Adrenal gland (tissue), 12 donors: ENCODE data around the gene SRI. TPM values are rescaled to one million over a fixed set of nuclear protein-coding genes. Genes with fewer than 3 reads are reported as not detected.
"Not testable (repeated sequence)": the region's sequence is repeated elsewhere in the genome, so short reads cannot be mapped to it uniquely, and the experiment has no call there.

ENCODE experiments used
- DNase-seq, 7 donors: peaks; one replicate each; pipeline ENCODE4 v3.0.0-alpha.2; 2019 to 2020
- H3K27ac ChIP-seq, 5 donors: fragments of 200-600 bp; sonication (generic) in 4 of 5; 1 replicate in 3 of 5; 2 replicates in 2 of 5; pipeline versions ENCODE4 v1.5.1 to v1.8.0; 2016 to 2020; ENCODE audit warnings: mild to moderate bottlenecking in 1 of 5
- H3K27me3 ChIP-seq: fragments of 200-600 bp; 2 replicates; pipeline ENCODE4 v1.8.0; 2021
- H3K36me3 ChIP-seq, 2 donors: fragments of 200-600 bp; replicated peaks in 1 of 2; 1 replicate in 1 of 2; 2 replicates in 1 of 2; pipeline versions ENCODE4 v1.5.1 to v1.8.0; 2018 to 2022
- H3K4me1 ChIP-seq, 2 donors: fragments of 200-600 bp; replicated peaks in 1 of 2; 1 replicate in 1 of 2; 2 replicates in 1 of 2; pipeline versions ENCODE4 v1.5.1 to v1.8.0; 2018 to 2021
- H3K4me3 ChIP-seq, 4 donors: fragments of 200-600 bp; sonication (generic) in 3 of 4; one replicate each; pipeline ENCODE4 v1.5.1; 2016 to 2018
- H3K9me3 ChIP-seq, 3 donors: fragments of 200-600 bp; sonication (generic) in 1 of 3; replicated peaks in 1 of 3; 1 replicate in 2 of 3; 2 replicates in 1 of 3; pipeline versions ENCODE4 v1.5.1 to v1.8.0; 2016 to 2021
- CTCF ChIP-seq, 6 experiments: fragments of 450-650 bp in 4 of 6; fragments of 200-600 bp in 2 of 6; sonication (generic) in 1 of 6; IDR thresholded peaks; 1 replicate in 5 of 6; 2 replicates in 1 of 6; pipeline versions ENCODE4 v1.5.1 to v1.8.0; 2016 to 2021; ENCODE audit warnings: antibody characterized with exemption in 6 of 6, mild to moderate bottlenecking in 2 of 6, moderate library complexity in 1 of 6
- POLR2A ChIP-seq, 2 donors: fragments of 450-650 bp; IDR thresholded peaks; one replicate each; pipeline ENCODE4 v1.6.1; 2017; ENCODE audit warnings: antibody characterized with exemption in 2 of 2, mild to moderate bottlenecking in 2 of 2, moderate library complexity in 1 of 2
- WGBS, 4 donors: extraction: QIAGEN DNeasy Blood & Tissue Kit in 2 of 4; methylation state at CpG; one replicate each; pipeline versions ENCODE4 v1.1.5 to v1.1.7; 2013 to 2017; 5-methylcytosine and 5-hydroxymethylcytosine counted together
- intact Hi-C, 2 donors: fragments of 100-400 bp; cut with DNase I; formaldehyde crosslinking; loops; one replicate each; pipeline versions ENCODE4 v1.14.1 to v1.15.0; 2022 to 2023
- polyA plus RNA-seq, 3 donors: library from polyadenylated mRNA; stranded (reverse); fragments of 200-250 nt in 2 of 3; fragments of 350-450 nt in 1 of 3; fragmentation: Illumina TruSeq in 1 of 3; extraction: RNeasy Lipid Tissue Mini Kit (QIAGEN cat#74804) in 1 of 3; gene quantifications; one replicate each; pipeline ENCODE4 v1.2.3, GENCODE V29; 2013 to 2014
- total RNA-seq, 9 donors: library from RNA; depleted of rRNA in 4 of 9; stranded (reverse); fragments of >200 nt in 4 of 9; fragments of 120-200 nt in 1 of 9; fragmentation: NEBNext Ultra II Directional in 1 of 9; extraction: Animal tissue kit (Norgen Biotek cat#: 25700) in 1 of 9; gene quantifications; one replicate each; pipeline versions ENCODE4 v1.1.0 to v1.2.4, GENCODE V29; 2013 to 2023
- donor health status: healthy with polysubstance abuse.
- donor health status: Bipolar disorder and iron deficiency.
- donor health status: DM: yes; HTN: yes; CAD: no.
- donor health status: DM: no; HTN: no; CAD: no.
- donor health status: DM: no; HTN: no; CAD: no.
- donor health status: DM: yes; HTN: yes; CAD: no.

SRI gene
- total and polyA plus RNA-seq, 12 donors = 37.7 to 163 (median 94.1) TPM

GRCh38 chr7:88167223-88167622 is 52.6 kb downstream of the SRI start:
- Histone ChIP-seq H3K36me3 (no peaks in the 10 kb centered on the region), H3K4me3 (no peak overlapping the region), H3K27ac (no peak overlapping the region), H3K9me3 (no peaks in the 10 kb centered on the region), H3K27me3 (no peaks in the 10 kb centered on the region), H3K4me1 (no peaks in the 10 kb centered on the region)
- no peak for DNase-seq
- TF ChIP-seq POLR2A (IDR thresholded peaks at IDR 0.05) (no peak), CTCF (IDR thresholded peaks at IDR 0.05) (no peak)
- 91 to 92% (median 92%) methylated on average over 2 of the region's 2 CpGs for whole genome bisulfite sequencing, 4 donors
- intact Hi-C loops = no loop called here

GRCh38 chr7:88165697-88166096 is 54.1 kb downstream of the SRI start:
- Histone ChIP-seq H3K9me3 (no peaks in the 10 kb centered on the region), H3K27me3 (no peaks in the 10 kb centered on the region), H3K4me1 (no peaks in the 10 kb centered on the region), H3K36me3 (no peaks in the 10 kb centered on the region), H3K27ac (no peak overlapping the region), H3K4me3 (no peak overlapping the region)
- TF ChIP-seq POLR2A (IDR thresholded peaks at IDR 0.05) (no peak), CTCF (IDR thresholded peaks at IDR 0.05) (no peak)
- DNase-seq = no peak
- intact Hi-C loops = no loop called here

GRCh38 chr7:88159741-88160140 is 60.1 kb downstream of the SRI start:
- H3K4me3 ChIP-seq, H3K36me3 ChIP-seq, H3K4me1 ChIP-seq, DNase-seq, H3K9me3 ChIP-seq, intact Hi-C loops, H3K27me3 ChIP-seq, H3K27ac ChIP-seq: not testable (repeated sequence)
- WGBS, 4 donors = 80 to 83% (median 82%) methylated on average over 2 of the region's 2 CpGs

- no peaks in the 10 kb centered on the region for H3K36me3 ChIP-seq
- H3K27me3 ChIP-seq = no peaks in the 10 kb centered on the region
- intact Hi-C loops = no loop called here
- no peak overlapping the region for H3K4me3 ChIP-seq
- H3K27ac ChIP-seq = no peak overlapping the region
- no peaks in the 10 kb centered on the region for H3K4me1 ChIP-seq
- no peak for DNase-seq
- no peaks in the 10 kb centered on the region for H3K9me3 ChIP-seq
- 60 to 71% (median 64%) methylated on average over 1 of the region's 1 CpG for WGBS, 4 donors
- TF ChIP-seq CTCF (IDR thresholded peaks at IDR 0.05) (no peak), POLR2A (IDR thresholded peaks at IDR 0.05) (no peak)
Measured at GRCh38 chr7:88156356-88156755, 63.5 kb downstream of the SRI start.

GRCh38 chr7:88155756-88156155 is 64.1 kb downstream of the SRI start:
- Histone ChIP-seq H3K27me3 (no peaks in the 10 kb centered on the region), H3K4me3 (no peak overlapping the region), H3K4me1 (no peaks in the 10 kb centered on the region), H3K36me3 (no peaks in the 10 kb centered on the region), H3K27ac (no peak overlapping the region), H3K9me3 (no peaks in the 10 kb centered on the region)
- TF ChIP-seq POLR2A (IDR thresholded peaks at IDR 0.05) (no peak), CTCF (IDR thresholded peaks at IDR 0.05) (no peak)
- WGBS, 4 donors = 91 to 93% (median 92%) methylated on average over 4 of the region's 4 CpGs
- DNase-seq = no peak
- intact Hi-C loops = no loop called here

Other genes with a start within 250 kb of the SRI start
- gene STEAP4, start 86.9 kb upstream of the SRI start, total RNA-seq = 100 to 1,000 TPM in 7 of 9 donors, 10 to 100 TPM in 1, under 1 TPM in 1; 0.33 to 338 (median 255) TPM
- gene STEAP4, start 86.9 kb upstream of the SRI start, polyA plus RNA-seq = 100 to 1,000 TPM in 1 of 3 donors, 10 to 100 TPM in 2; 18.0 to 200 (median 30.0) TPM